NAMALWA (cell line): Measurements from ENCODE around the gene UQCR11.

Source experiments
- DNase-seq: peaks from one replicate; pipeline ENCODE4 v3.0.0-alpha.2; 2015; ENCODE audit warnings: low spot score

Gene UQCR11

GRCh38 chr19:1634938-1635243, 29.6 kb upstream of the UQCR11 start:
- DNase-seq = no peak

- DNase-seq = peak; percentile 47
Measured at GRCh38 chr19:1634242-1634937, 29.1 kb upstream of the UQCR11 start.

- DNase-seq = no peak
Measured at GRCh38 chr19:1633269-1633826, 28.1 kb upstream of the UQCR11 start.

DNA sequence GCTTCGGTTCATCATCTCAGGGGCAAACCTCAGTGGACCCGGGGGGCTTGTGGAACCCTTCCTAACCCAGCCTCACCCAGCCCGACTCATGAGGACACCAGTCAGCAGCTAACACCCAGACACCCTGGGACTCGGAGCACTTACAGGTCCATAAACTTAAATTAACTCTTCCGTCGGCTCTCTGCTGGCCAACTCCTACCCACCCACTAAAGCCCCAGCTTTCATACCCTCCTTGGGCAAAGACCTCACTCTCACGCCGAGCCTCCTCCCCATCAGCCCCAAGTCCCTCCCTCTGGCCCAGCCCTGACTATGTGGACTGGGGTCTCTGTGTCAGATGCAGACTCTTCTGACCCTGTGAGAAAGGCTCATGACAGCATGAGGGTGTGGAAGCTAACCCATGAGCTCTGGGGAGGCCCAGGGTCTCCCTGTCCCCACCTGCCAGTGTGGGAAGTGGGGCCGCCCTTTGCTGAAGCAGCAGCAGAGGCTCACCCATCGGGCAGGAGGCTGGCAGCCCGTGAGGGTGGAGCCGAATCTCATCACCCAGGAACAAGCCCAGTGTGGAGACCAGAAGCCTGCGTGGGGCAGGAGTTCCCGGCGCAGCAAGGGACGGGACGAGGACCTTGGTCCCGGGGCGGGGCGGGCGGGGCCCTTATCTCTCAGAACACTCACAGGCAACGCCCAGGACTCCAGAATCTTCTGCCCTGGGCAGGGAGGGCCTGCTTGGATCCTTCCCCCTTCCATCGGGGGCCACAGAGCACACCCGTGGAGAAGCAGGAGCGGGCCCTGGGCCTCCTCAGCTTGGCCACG, 27.4 kb upstream of the UQCR11 start:
- DNase-seq = no peak

- DNase-seq = no peak
Measured at GRCh38 chr19:1631557-1632100, 26.4 kb upstream of the UQCR11 start.

DNA sequence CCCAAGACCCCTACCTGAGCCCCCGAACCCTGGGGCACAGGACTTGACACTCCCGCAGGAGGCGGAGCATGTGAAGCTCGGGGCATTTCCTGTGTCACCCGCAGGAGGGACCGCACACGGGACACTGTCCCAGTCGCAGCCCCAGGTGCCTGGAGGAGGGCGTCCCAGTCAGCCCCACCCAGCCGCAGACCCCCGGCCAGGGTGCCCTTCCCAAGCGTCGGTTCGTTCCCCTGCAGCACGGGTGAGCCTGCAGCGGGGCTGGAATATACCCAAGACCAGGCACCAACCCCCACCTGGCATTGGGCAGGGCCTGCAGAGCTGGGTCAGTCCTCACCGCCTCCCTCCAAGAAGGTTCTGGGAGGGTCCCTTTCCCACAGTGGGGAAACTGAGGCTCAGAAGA, 25.5 kb upstream of the UQCR11 start:
- DNase-seq = no peak

- DNase-seq = no peak
Measured at GRCh38 chr19:1630012-1630411, 24.8 kb upstream of the UQCR11 start.

DNA sequence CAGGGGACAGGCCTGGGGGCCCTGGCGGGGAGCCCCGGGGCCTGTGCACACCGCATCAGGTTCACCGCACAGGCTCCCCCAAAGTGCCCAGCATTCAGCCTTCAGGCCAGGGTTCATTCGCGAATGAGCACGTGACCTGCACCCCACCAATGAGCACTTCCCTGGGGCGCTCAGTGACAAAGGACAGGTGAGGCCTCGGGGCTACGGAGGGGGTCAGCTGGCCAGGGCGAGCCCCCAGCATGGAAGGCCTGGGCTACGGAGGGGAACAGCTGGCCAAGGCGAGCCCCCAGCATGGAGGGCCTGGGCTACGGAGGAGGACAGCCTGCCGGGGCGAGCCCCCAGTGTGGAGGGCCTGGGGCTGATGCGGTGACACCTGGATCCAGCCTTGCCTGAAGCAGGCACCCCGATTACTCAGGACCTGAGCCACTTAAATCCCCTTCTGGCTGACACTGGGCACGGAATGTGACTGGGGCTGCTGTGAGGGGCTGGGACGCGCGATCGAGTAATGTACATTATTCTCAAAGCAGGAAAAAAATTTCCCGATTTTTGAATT, 24.1 kb upstream of the UQCR11 start:
- DNase-seq = no peak

DNA sequence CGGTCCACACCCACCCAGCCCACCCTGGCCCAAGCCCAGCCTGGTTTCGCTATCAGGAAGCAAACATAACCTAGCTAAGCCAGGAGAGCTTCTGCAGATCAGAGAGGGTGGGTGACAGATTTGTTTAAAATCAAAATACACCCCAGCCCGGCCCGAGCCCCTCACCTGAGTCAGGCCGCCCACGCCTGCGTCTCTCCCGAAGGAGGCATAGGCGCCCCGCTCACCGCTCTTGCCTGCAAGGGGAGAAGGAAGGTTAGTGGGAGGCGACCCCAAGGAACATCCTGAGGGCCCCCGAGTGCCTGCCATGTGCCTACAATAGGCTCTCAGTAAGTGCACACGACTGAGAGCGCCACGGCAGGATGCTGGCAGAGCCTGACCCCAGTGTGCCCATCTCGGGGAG, 21.9 kb upstream of the UQCR11 start:
- no peak for DNase-seq

DNA sequence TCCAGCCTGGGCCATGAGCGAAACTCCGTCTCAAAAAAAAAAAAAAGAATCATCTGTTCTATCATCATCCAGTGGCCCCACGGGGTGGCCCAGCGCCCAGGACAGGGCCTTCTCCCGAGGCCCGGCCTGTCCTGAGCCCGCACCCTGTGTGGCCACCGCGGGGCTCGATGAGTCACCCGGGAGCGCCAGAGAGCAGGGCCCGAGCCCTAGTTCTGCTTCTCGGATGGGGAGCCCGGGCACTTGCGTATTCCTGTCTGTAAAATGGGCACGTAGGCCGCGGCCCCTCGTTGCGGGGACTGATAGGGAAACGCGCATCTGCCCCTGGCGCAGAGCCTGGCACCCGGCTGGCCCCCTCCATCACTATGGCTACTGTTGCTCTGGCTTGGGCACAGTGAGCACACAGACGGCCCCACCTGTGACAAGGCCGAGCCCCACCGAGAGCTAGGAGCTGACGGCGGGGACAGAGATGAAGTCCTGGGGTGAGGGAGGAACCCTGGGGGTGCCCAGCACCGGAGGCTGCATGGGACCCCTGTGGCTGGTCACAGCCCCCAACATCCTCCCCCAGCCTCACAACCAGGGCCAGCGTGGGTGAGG, 21.3 kb upstream of the UQCR11 start:
- DNase-seq = no peak

- DNase-seq = peak; percentile 52
Measured at GRCh38 chr19:1624458-1624857, 19.2 kb upstream of the UQCR11 start.

GRCh38 chr19:1622541-1622940, 17.3 kb upstream of the UQCR11 start:
- no peak for DNase-seq

- no peak for DNase-seq
Measured at GRCh38 chr19:1622007-1622406, 16.7 kb upstream of the UQCR11 start.

DNA sequence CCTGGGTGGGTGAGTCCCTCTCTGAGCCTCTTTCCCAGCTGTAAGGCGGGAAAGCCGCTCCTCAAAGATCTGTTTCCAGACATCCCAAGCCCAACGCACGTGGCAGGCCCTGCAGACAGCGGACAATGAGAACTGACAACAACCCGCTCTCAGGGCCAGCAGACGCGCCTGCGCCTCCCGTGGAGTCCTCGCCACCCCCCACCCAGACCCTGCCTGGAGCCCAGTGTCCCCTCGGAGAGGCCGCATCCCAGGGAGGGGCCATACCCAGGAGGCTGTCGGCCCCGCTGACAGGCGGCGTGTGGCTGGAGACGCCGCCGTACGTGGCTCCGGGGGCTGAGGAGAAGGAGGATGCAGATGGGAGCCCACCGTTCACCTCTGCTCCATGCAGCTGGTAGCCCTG, 16.3 kb upstream of the UQCR11 start:
- no peak for DNase-seq

DNA sequence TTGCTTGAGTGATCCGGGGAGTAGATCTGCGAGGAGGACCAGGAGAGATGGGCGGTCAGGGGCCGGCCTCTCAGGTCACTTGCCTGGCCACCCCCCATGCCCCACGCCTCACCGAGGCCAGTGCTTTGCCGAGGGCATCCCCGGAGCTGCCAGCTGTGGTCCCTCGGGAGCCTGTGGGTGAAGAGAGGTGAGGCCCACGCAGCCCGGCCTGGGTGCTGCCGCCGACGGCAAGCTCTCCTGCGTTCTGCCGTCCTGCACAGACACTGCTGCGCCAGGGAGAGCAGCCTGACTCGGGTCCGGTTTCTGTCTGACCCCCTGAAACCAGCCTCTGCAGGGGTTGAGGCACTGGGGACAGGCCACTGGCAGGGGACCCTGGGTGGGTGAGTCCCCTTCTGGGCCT, 15.8 kb upstream of the UQCR11 start:
- no peak for DNase-seq

DNA sequence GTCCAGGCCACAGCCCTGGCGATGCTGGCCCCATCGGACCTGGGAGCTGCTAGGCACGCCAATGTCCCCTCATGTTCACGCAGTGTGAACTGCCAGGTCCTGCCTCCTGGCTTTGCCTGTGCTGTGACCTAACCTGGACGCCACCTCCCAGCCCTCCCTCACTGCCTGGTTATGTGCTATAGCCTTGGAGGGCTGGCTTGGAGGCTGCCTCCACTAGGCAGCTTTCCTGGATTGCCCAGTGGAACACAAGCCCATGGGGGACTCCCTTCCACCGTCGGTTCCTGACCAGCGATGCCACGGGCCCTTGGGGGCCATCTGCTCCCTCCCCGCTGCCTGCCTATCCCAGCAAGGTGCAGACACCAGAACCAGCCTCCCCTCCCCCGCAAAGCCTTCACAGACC, 15.2 kb upstream of the UQCR11 start:
- DNase-seq = no peak

DNA sequence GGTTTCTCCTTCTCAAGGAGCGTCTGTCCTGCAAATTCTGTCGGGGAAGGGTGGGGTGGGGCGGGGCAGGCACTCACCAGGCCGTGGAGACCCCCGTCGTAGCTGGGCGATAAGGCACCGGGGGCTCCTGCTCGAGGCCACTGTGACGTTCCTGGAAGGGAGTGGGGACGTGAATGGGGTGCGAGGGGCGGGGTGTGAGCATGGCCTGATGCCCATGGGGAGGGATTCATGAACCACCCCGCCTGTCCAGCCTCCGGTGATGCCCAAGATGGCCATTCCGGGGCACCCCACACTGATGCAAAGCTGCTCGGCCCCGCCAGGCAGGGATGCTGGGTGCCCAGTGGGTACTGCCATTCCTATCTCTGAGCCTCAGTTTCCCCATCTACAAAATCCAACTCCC, 14.4 kb upstream of the UQCR11 start:
- DNase-seq = no peak

- DNase-seq = no peak
Measured at GRCh38 chr19:1619094-1619439, 13.8 kb upstream of the UQCR11 start.

GRCh38 chr19:1618157-1619093, 13.2 kb upstream of the UQCR11 start:
- DNase-seq = peak; percentile 61

DNA sequence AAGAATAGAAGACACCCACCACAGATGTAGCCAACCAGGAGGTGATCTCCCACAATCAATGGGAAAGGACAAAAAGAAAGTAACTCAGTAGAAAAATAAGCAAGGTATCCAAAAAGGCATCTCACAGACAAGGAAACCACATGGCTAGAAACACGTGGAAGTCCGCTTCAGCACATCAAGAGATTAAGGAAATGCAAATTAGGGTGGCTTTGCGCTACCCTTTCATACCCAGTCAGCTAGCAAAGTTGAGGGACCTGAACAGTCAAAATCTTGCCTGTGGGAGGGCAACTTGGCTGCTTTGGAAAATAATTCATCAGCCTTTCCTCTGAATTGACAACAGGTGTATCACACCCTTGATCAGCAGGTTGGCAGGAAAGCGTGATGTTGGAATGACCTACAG, 11.6 kb upstream of the UQCR11 start:
- peak; percentile 52 for DNase-seq

GRCh38 chr19:1616396-1616795, 11.1 kb upstream of the UQCR11 start:
- no peak for DNase-seq
